HCT116 (cell line): Measurements from ENCODE around the gene ZFPL1. TPM values are rescaled to one million over a fixed set of nuclear protein-coding genes. Genes with fewer than 3 reads are reported as not detected.

Experiments
- ATAC-seq: fragments of 200-7000 bp; cut with Tn5 transposase; 2 replicates; pipeline ENCODE4 v1.9.1; 2020; ENCODE audit warnings: mild to moderate bottlenecking, moderate library complexity
- BruUV-seq: library from RNA; stranded (reverse); fragments of 400-500 nt; replicated peaks from 2 replicates; lab custom pipeline; 2021; lab: Mats Ljungman, UMichigan
- CTCF ChIA-PET: fragments of 300-600 bp; sonication (Branson Sonifier 250); formaldehyde crosslinking; loops from one replicate; lab custom pipeline; 2021; ENCODE audit warnings: antibody characterized with exemption; lab: Charles Lee
- POLR2A ChIA-PET: fragments of 300-600, 350-600 bp; sonication (Branson Sonifier 250); formaldehyde crosslinking; loops from one replicate; lab custom pipeline; 2021; ENCODE audit warnings: antibody characterized with exemption; lab: Charles Lee
- RAD21 ChIA-PET, 2 experiments: fragments of 300-600 bp; sonication (Branson Sonifier 250); formaldehyde crosslinking; loops; one replicate each; lab custom pipeline; 2023; ENCODE audit warnings: low total read pairs in 2 of 2; ENCODE audit not compliant: uncharacterized antibody in 2 of 2, unreplicated experiment in 2 of 2, low non-redundant PET in 1 of 2; lab: Charles Lee
- DNase-seq: peaks from one replicate; pipeline ENCODE4 v3.0.0-alpha.2; 2010; ENCODE audit warnings: low read depth, low spot score
- H2AFZ ChIP-seq: fragments of 200-600 bp; shearing (Covaris generic), sonication (generic); 2 replicates; pipeline ENCODE4 v1.6.1; 2017; ENCODE audit warnings: low read depth, mixed run types, mixed read lengths, antibody characterized with exemption, low read length; ENCODE audit not compliant: poor library complexity, severe bottlenecking
- H3K27ac ChIP-seq: 2 replicates; pipeline ENCODE4 v1.5.1; 2012; ENCODE audit warnings: low read depth, low read length
- H3K27me3 ChIP-seq: fragments of 200-600 bp; sonication (generic); 2 replicates; pipeline ENCODE4 v1.6.1; 2016; ENCODE audit warnings: mixed run types, low read length, mixed read lengths; ENCODE audit not compliant: insufficient read depth
- H3K36me3 ChIP-seq, 2 experiments: fragments of 200-500 bp in 1 of 2; fragments of 200-600 bp in 1 of 2; sonication (Bioruptor generic) in 1 of 2; sonication (generic) in 1 of 2; 2 replicates each; pipeline versions ENCODE4 v1.5.1 to v1.6.1; 2014 to 2016; ENCODE audit warnings: low read length in 2 of 2, inconsistent platforms in 1 of 2, mixed read lengths in 1 of 2, mixed run types in 1 of 2; ENCODE audit not compliant: insufficient read depth in 2 of 2, control insufficient read depth in 1 of 2
- H3K4me1 ChIP-seq, 2 experiments: fragments of 200-600 bp in 1 of 2; sonication (generic) in 1 of 2; 2 replicates each; pipeline versions ENCODE4 v1.5.1 to v1.6.1; 2012 to 2017; ENCODE audit warnings: low read length in 2 of 2, inconsistent platforms in 1 of 2, mild to moderate bottlenecking in 1 of 2, mixed read lengths in 1 of 2, mixed run types in 1 of 2, moderate library complexity in 1 of 2; ENCODE audit not compliant: insufficient read depth in 2 of 2, control insufficient read depth in 1 of 2
- H3K4me2 ChIP-seq: fragments of 200-600 bp; sonication (generic); 2 replicates; pipeline ENCODE4 v1.6.1; 2017; ENCODE audit warnings: mixed run types, low read length, mixed read lengths
- H3K4me3 ChIP-seq, 2 experiments: fragments of 200-600 bp in 1 of 2; sonication (generic) in 1 of 2; replicated peaks in 1 of 2; 2 replicates each; pipeline ENCODE4 v1.5.1; 2011 to 2016; ENCODE audit warnings: low read length in 2 of 2, control low read depth in 1 of 2, low read depth in 1 of 2, mild to moderate bottlenecking in 1 of 2, mixed read lengths in 1 of 2, mixed run types in 1 of 2
- H3K79me2 ChIP-seq: fragments of 200-600 bp; sonication (generic); 2 replicates; pipeline ENCODE4 v1.6.1; 2017; ENCODE audit warnings: mild to moderate bottlenecking, mixed run types, low read length, moderate library complexity, mixed read lengths; ENCODE audit not compliant: insufficient read depth
- H3K9ac ChIP-seq: fragments of 200-600 bp; sonication (generic); 2 replicates; pipeline ENCODE4 v1.6.1; 2016; ENCODE audit warnings: low read length, mixed read lengths
- H3K9me2 ChIP-seq: fragments of 200-600 bp; sonication (generic), shearing (Covaris generic); 2 replicates; pipeline ENCODE4 v1.6.1; 2017; ENCODE audit warnings: mixed run types, mild to moderate bottlenecking, moderate library complexity; ENCODE audit not compliant: insufficient read depth
- H3K9me3 ChIP-seq, 2 experiments: fragments of 200-500 bp in 1 of 2; fragments of 200-600 bp in 1 of 2; sonication (Bioruptor generic) in 1 of 2; sonication (generic) in 1 of 2; 2 replicates each; pipeline ENCODE4 v1.6.1; 2014 to 2017; ENCODE audit warnings: low read length in 2 of 2, mixed read lengths in 2 of 2, inconsistent platforms in 1 of 2, low read depth in 1 of 2, mild to moderate bottlenecking in 1 of 2, mixed run types in 1 of 2, moderate library complexity in 1 of 2; ENCODE audit not compliant: control insufficient read depth in 1 of 2, insufficient read depth in 1 of 2
- H4K20me1 ChIP-seq: fragments of 200-600 bp; sonication (generic), shearing (Covaris generic); 2 replicates; pipeline ENCODE4 v1.6.1; 2017; ENCODE audit warnings: mixed run types, mild to moderate bottlenecking, moderate library complexity; ENCODE audit not compliant: insufficient read depth
- CBX3 ChIP-seq: IDR thresholded peaks from 2 replicates; pipeline ENCODE4 v1.6.1; 2012; ENCODE audit warnings: low read depth
- CEBPB ChIP-seq: IDR thresholded peaks from 2 replicates; pipeline ENCODE4 v1.6.1; 2012; ENCODE audit warnings: low read depth
- CTCF ChIP-seq, 3 experiments: fragments of 200-600 bp in 1 of 3; sonication (generic) in 1 of 3; IDR thresholded peaks in 2 of 3; conservative IDR thresholded peaks in 1 of 3; 2 replicates each; pipeline ENCODE4 v1.5.1; 2012 to 2017; ENCODE audit warnings: low read depth in 2 of 3, low read length in 2 of 3, antibody characterized with exemption in 1 of 3, borderline replicate concordance in 1 of 3, control low read depth in 1 of 3, mild to moderate bottlenecking in 1 of 3, mixed read lengths in 1 of 3, mixed run types in 1 of 3, moderate library complexity in 1 of 3; ENCODE audit not compliant: insufficient read depth in 1 of 3
- EZH2 ChIP-seq: fragments of 200-600 bp; sonication (generic); IDR thresholded peaks from 2 replicates; pipeline ENCODE4 v1.6.1; 2017; ENCODE audit warnings: antibody characterized with exemption, mixed run types
- JUND ChIP-seq: IDR thresholded peaks from 2 replicates; pipeline ENCODE4 v1.6.1; 2012
- MAX ChIP-seq: IDR thresholded peaks from 2 replicates; pipeline ENCODE4 v1.6.1; 2012
- POLR2A ChIP-seq: IDR thresholded peaks from 2 replicates; pipeline ENCODE4 v1.7.0; 2011; ENCODE audit warnings: borderline replicate concordance; ENCODE audit not compliant: insufficient read depth, insufficient read length; ENCODE audit errors: extremely low read depth
- POLR2AphosphoS5 ChIP-seq: IDR thresholded peaks from 2 replicates; pipeline ENCODE4 v1.6.1; 2011; ENCODE audit warnings: mild to moderate bottlenecking, low read depth, low read length, moderate library complexity
- RAD21 ChIP-seq: IDR thresholded peaks from 2 replicates; pipeline ENCODE4 v1.6.1; 2012; ENCODE audit warnings: low read depth, mild to moderate bottlenecking
- REST ChIP-seq: IDR thresholded peaks from 2 replicates; pipeline ENCODE4 v1.6.1; 2012; ENCODE audit warnings: low read depth
- SP1 ChIP-seq: IDR thresholded peaks from 2 replicates; pipeline ENCODE4 v1.6.1; 2012; ENCODE audit warnings: low read depth
- TCF7L2 ChIP-seq: IDR thresholded peaks from 2 replicates; pipeline ENCODE4 v1.7.0; 2011; ENCODE audit warnings: borderline replicate concordance, inconsistent platforms; ENCODE audit not compliant: insufficient read depth, insufficient read length; ENCODE audit errors: extremely low read depth
- YY1 ChIP-seq: IDR thresholded peaks from 2 replicates; pipeline ENCODE4 v1.6.1; 2011; ENCODE audit warnings: low read length, low read depth, moderate library complexity, mild to moderate bottlenecking; ENCODE audit not compliant: insufficient replicate concordance; ENCODE audit errors: extremely low read depth
- ZNF274 ChIP-seq: fragments of 200-500 bp; sonication (Bioruptor generic); IDR thresholded peaks from 2 replicates; pipeline ENCODE4 v1.6.1; 2014; ENCODE audit warnings: mild to moderate bottlenecking, low read depth, low read length, inconsistent platforms
- intact Hi-C: fragments of 100-400 bp; cut with micrococcal nuclease; formaldehyde crosslinking; loops from 2 replicates; pipeline ENCODE4 v1.10.0; 2022
- total RNA-seq: library from RNA; stranded (reverse); gene quantifications from one replicate; pipeline ENCODE4 v1.2.1, GENCODE V29; 2021; ENCODE audit not compliant: unreplicated experiment

Gene ZFPL1
- total RNA-seq, 1 experiment from 2014 or later = 35.3 TPM

- no peak overlapping the region for H3K27ac ChIP-seq
- ATAC-seq = no peak
- no peaks in the 10 kb centered on the region for H3K9me3 ChIP-seq
- BruUV-seq = no TSS peak
- no peak overlapping the region for H3K4me2 ChIP-seq
- H3K9ac ChIP-seq = no peak overlapping the region
- intact Hi-C loops = no loop called here
- DNase-seq = no peak
- H3K27me3 ChIP-seq = no peaks in the 10 kb centered on the region
- no peaks in the 10 kb centered on the region for H3K9me2 ChIP-seq
- ChIA-PET POLR2A (no interaction called here), RAD21 (no interaction called here), CTCF (no interaction called here)
- H2AFZ ChIP-seq = no peak overlapping the region
- no peak for TF ChIP-seq JUND
- no peak for TF ChIP-seq ZNF274
- no peak for TF ChIP-seq POLR2A
- no peak for TF ChIP-seq EZH2
- no peak for TF ChIP-seq CEBPB
- no peak for TF ChIP-seq RAD21
- no peak for TF ChIP-seq CTCF (IDR thresholded peaks at IDR 0.05 in 2 of 3, conservative IDR thresholded peaks at IDR 0.05 in 1 of 3; ENCODE audit: borderline replicate concordance in 1 of 3, insufficient read depth in 1 of 3, low read depth in 2 of 3, low read length in 2 of 3)
- no peak for TF ChIP-seq CBX3
- no peak for TF ChIP-seq POLR2AphosphoS5
- TF ChIP-seq TCF7L2 = no peak
- no peak for TF ChIP-seq MAX
- TF ChIP-seq YY1 = no peak
- TF ChIP-seq REST = no peak
- TF ChIP-seq SP1 = no peak
- peaks cover 2 to 13% of the 10 kb centered on the region in 2 experiments; a peak in 2 of 4 replicates for H3K36me3 ChIP-seq
- no peaks in the 10 kb centered on the region for H3K4me1 ChIP-seq
- peaks cover 13% of the 10 kb centered on the region; the same call in 1 of the 2 replicates for H3K79me2 ChIP-seq
- no peak overlapping the region for H3K4me3 ChIP-seq
- H4K20me1 ChIP-seq = no peaks in the 10 kb centered on the region
Observed at GRCh38 chr11:65072631-65072966, 11.4 kb upstream of the ZFPL1 start.
